HG03575 (cell line): Measurements from ENCODE around the gene EED.

ENCODE experiments used
- ATAC-seq: cut with Tn5 transposase; IDR thresholded peaks from one replicate; pipeline ENCODE4 v1.9.1; 2021; ENCODE audit not compliant: unreplicated experiment, insufficient number of reproducible peaks, low FRiP score; ENCODE audit errors: extremely low read depth

The EED gene, protein sequence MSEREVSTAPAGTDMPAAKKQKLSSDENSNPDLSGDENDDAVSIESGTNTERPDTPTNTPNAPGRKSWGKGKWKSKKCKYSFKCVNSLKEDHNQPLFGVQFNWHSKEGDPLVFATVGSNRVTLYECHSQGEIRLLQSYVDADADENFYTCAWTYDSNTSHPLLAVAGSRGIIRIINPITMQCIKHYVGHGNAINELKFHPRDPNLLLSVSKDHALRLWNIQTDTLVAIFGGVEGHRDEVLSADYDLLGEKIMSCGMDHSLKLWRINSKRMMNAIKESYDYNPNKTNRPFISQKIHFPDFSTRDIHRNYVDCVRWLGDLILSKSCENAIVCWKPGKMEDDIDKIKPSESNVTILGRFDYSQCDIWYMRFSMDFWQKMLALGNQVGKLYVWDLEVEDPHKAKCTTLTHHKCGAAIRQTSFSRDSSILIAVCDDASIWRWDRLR

DNA sequence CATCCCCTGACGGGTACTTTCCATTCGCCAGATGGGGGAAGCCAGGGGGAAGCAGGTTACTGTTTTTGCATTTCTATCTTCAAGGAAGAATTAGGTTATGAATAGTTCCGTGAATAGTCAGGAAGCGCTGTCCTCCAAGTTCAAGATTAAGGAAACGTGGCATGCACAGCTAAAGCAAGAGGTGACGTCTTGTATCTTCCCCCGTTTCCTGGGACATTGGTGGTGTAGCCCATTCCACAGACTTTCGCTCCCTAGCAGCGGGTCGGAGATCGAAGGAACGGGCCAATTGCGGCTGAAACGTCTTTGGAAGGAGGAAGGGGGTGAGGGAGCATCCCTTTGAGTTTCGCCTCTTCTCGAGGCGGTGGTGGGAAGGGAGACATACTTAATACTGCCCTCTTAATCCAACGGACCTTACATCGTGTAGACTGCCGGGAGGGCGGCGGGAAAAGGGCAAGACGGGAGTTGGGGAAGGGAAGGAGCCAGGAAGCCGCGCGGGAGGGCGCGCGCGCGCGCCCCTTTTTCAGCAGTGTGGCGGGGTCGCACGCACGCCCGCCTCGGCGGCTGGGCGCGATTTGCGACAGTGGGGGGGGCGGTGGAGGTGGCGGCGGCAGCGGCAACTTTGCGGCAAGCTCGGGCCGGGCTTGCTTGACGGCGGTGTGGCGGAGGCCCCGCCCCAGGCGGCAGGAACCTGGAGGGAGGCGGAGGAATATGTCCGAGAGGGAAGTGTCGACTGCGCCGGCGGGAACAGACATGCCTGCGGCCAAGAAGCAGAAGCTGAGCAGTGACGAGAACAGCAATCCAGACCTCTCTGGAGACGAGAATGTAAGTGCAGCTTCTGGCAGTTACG is at the start of gene EED:
Gene EED (plus strand): TSS at position 232 of the 847 bp plus-strand sequence. CDS start 477 bp downstream, at position 709.
- peak; percentile 25 for ATAC-seq

DNA sequence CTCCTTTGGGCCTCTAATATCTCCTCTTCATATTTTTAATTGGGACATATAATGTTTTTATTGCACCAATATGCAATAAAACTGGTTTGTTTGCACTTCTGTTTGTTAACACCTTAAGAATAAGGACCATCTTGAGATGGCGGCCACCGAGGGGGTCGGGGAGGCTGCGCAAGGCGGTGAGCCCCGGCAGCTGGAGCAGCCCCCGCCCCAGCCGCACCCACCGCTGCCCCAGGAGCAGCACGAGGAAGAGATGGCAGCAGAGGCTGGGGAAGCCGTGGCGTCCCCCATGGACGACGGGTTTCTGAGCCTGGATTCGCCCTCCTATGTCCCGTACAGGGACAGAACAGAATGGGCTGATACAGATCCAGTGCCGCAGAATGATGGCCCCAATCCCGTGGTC is 49.6 kb upstream of the EED start:
- ATAC-seq, result no peak

DNA sequence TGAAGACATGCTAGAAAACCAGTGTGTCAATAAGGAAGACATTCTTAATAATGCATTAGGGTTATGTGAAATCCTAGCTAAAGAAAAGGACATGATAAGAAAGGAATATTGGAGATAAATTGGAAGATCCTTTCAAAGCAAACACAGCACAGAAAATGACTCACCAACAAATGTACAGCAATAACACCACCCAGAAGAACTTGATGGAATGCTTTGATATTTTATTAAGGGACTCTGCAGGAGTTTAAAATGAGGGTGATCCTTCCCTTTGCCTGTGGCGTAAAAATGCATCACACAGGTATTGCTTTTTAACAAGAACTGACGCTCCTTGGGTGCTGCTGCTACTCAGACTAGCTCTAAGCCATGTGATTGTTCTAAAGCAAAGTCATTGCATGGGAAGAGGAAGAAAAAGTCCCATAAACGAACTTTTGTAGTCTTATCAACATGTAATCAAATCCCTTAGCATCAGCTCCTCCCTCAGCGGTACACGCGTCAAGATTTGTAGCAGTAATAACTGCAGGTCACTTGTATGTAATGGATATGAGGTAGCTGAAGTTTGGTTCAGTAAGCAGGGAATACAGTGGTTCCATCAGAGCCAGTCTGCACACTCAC is 48.4 kb upstream of the EED start:
- ATAC-seq, result no peak

DNA sequence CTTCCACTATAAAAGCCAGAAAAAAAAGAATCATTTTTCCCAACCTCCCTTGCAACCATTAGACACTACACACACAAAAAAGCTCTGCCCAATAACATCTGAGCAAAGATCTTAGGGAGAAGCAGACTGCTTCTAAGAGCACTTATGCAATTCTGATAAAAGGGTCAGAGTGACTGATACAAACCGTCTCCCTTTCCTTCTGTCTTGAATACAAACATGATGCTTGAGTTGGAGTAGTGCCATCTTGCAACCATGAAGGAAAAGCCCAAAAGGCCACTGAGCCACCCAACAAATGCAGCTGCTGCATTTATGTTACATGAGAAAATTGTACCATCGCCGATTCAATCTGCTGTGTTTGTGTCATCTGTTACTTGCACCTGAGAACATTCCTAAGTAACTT is 47.6 kb upstream of the EED start:
- no peak for ATAC-seq

DNA sequence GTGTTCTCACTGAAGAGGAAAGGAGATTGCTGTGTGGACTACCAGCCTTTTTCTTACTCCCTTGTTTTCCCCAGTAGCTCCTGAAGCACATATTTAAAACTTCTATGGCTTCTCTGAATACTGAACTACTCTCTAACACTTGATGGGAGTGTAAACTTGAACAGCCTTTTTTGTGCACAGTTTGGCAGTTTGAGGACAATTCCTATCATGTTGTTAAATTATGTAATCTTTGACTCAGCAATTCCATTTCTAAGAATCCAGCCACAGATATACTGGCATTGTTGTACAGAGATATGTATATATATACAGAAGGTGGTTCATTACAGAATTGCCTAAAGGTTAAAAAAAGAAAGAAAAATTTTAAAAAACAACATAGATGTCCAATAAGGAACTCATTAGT is 47.1 kb upstream of the EED start:
- no peak for ATAC-seq

DNA sequence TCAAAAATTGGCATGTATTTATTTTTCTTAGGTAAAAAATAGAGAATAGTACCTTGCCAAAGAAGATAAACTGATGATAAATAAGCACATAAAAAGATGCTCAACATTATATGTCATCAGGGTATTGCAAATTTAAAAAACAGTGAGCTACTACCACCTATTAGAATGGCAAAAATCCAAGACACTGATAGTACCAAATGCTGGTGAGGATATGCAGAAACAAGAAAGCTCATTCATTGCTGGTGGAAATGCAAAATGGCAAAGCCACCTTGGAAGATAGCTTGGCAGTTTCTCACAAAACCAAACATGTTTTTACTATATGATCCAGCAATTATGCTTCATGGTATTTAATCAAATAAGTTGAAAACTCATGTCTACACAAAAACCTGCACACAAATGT is 46.4 kb upstream of the EED start:
- no peak for ATAC-seq

DNA sequence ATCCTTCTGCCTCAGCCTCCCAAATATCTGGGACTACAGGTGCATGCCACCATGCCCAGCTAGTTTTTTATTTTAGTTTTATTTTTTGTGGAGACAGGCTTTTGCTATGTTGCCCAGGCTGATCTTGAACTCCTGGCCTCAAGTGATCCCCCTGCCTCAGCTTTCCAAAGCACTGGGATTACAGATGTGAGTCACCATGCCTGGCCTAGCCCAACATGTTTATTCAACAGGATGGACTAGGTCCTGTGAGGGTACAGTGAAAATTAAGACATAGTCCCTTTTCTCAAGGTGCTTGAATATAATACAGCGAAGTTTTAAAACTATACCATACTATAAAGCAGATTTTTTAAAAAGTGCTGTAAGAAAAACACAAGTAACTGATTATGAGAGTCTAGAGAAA is 45.2 kb upstream of the EED start:
- ATAC-seq, result no peak

DNA sequence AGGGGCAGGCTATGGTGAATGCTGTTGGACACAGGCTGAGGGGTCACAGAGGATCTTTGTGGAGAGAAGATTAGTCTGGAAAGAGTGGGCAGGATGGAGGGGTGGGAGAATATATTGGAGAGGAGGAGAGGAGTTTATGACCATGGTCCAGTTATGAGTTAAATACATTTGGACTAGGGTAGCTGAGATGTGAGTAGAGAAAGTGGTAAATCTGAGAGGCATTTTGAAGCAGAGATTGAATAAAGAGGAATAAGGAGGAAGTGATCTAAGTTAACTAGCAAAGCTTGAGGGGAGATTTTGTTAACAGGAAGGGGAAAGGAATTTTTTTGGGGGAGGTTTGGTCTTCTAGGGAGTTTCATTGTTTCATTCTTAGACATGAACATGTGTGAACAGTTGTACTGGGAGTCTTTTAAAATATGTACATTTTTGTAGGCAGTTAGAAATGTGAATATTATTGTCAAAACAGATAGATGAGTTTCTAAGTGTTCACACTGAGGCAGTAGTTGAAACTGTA is 43.1 kb upstream of the EED start:
- no peak for ATAC-seq

DNA sequence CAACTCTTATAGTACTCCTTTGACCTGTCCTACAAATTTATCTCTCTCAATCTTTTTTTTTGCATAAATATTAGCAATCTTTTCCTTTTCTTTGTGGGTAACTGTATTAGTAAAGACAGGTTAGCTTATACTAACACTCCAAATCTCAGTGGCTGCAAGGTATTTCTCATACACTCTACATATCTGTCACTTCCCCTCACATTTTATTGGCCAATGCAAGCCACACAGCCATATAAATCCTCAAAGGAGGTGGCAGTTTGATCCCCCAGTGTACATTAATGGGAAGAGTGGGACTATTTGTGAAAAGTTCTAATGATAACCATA is 42.6 kb upstream of the EED start:
- no peak for ATAC-seq

DNA sequence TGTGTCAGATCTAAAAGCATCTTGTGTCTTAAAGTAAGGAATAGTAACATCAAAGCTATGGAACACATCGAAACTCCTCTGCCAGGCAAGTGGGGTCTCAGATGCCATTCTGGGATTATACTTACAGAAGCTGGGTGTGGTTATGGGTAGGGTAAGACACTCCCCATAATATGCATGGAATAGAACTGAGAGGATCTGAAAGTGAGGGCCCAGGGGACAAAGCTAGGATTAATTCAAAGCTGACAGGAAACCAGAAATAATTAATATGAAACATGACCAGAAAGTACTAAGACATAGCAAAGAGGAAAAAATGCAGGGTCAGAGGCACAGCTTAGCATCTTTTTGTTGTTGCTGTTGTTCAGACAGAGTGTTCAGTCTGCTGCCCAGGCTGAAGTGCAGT is 40.2 kb upstream of the EED start:
- ATAC-seq, result no peak

DNA sequence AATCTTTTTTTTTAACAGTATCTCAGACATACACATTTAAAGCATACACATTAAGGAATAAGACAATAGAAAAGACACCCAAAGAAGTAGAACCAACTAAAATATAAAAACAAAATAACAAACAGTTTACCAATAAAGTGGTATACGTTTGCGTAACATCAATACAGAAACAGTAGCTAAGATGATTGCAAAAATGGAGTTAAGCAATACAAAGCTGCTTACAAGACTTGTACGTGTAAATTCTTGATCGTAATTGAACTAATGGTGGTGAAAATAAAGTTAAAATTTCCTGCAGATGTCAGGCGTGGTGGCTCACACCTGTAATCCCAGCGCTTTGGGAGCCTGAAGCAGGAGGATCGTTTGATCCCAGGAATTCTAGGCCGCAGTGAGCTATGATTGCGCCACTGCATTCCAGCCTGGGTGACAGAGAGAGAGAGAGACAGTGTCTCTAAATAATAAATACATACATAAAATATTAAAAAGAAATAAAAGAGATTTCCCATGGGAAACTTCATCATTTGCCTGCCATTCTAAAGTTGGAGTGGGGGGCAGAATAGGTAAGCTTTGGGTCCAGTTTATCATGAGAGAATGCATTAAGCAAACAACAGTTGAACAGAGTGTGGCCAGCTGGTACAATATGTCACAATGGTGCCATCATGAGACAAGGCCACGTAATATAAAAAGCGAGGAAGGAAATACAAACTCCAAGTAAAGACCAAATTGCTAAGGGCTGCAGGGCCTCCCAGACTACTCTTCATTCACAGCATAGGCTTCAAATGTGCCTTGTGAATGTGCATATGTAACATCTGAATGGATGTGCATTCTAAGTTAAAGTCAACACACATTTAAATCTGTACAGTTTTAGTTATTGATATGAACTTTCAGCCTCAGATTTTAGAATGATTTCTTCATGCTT is 38.9 kb upstream of the EED start:
- ATAC-seq, result no peak

DNA sequence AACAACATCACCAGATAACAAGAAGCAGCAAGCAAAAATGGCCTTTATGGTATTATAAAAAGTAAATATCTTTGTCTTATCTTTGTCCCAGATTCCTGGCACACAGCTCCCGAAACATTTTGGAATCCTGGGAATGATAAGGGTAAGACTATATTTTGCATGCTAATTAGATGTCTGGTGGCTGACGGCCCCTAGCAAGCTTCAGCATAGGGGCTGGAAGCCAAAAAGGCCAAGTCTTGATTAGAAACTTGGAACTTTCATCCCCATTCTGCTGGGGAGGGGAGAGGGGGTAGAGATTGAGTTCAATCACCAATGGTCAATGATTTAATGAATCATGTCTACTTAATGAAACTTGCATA is 38.2 kb upstream of the EED start:
- ATAC-seq, result no peak

DNA sequence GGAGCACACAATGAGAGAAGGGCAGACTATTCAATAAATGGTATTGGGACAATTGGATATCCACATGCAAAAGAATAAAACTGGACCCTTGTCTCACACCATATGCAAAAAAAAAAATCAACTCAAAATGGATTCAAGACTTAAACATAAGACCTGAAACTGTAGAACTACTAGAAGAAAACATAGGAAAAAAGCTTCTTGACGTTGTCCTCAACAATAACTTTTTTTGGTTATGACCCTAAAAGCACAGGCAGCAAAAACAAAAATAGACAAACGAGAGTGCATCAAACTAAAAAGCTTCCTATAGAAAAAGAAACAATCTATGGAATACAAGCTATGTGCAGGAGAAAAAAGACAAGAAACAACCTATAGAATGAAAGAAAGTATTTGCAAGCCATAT is 37.1 kb upstream of the EED start:
- no peak for ATAC-seq

DNA sequence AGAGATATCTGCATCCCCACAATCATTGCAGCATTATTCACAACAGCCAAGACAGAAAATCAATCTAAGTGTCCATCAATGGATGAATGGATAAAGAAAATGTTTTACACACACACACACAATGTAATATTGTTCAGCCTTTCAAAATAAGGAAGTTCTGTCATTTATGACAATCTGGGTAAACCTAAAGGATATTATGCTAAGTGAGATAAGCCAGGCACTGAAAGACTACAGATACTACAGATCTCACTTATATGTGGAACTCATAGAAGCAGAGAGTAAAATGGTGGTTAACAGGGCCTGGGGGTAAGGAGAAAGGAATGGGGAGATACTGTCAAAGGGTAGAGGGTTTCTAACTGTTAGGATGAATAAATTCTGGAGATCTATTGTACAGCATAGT is 36.0 kb upstream of the EED start:
- no peak for ATAC-seq

DNA sequence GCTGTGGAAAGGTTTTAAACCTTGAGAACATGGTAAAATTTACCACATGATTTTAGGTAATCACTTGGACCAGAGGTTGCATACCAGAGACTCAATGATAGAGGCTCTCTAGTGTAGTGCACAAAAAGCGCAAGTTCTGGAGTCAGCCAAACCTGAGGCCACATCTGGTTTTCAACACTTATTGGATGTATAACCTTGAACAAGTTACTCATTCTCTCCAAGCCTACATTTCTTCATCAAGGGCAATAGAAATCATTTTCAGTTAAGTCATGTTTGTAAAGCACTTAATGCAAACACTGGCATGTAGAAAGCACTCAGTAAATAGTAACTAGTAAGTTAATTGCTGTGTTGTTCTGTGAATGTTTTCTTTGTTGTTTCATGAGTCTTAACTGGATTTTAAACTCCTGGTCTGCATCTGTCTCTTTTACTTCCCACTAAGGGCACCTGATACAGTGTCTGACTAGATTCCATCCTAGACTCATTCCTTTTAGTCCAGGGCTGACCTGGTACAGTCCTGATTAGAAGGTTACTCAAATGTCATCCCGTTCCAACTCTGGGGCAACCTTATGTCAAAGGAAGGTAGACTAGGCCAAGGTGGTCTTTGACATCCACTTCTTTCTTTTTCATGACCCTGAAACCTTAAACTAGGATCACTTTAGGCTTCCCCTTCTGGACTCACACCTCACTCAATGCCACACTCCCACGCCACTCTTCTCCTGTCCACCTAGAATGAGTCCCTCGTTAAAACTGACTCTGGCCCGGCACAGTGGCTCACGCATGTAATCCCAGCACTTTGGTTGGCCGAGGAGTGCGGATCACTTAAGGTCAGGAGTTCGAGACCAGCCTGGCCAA is 34.5 kb upstream of the EED start:
- ATAC-seq, result no peak

DNA sequence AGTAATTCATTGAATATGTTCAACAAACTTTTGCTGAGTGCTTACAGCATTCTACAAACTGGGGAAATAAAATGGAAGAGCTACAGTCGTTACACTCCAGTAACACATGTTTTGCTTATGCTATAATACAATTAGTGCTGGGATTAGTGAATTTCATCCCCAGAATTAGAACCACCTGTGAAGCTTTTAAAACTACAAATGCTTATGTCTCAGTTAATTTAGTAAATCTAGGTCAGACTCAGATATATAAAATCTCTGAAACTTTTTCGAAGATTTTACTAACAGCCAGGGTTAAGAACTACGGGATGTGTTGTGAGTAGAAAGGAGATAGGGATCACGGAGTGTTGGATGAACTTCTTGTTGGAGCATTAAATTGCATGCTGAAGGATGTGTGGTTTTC is 33.7 kb upstream of the EED start:
- ATAC-seq, result no peak

DNA sequence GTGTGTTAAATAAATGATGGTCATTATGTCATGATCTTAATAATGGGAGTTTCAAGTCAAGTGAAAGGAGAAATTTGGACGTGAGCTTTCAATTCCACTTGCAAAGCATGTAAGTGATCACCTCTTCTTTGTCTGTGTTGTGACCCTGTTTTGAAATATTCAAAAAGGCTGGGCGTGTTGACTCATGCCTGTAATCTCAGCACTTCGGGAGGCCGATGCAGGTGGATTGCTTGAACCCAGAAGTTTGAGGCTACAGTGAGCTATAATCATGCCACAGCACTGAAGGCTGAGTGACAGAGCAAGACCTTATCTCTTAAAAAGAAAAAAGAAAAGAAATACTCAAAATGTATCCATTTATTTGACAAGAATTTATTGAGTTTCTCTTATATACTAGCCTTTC is 32.9 kb upstream of the EED start:
- peak; percentile 31 for ATAC-seq

DNA sequence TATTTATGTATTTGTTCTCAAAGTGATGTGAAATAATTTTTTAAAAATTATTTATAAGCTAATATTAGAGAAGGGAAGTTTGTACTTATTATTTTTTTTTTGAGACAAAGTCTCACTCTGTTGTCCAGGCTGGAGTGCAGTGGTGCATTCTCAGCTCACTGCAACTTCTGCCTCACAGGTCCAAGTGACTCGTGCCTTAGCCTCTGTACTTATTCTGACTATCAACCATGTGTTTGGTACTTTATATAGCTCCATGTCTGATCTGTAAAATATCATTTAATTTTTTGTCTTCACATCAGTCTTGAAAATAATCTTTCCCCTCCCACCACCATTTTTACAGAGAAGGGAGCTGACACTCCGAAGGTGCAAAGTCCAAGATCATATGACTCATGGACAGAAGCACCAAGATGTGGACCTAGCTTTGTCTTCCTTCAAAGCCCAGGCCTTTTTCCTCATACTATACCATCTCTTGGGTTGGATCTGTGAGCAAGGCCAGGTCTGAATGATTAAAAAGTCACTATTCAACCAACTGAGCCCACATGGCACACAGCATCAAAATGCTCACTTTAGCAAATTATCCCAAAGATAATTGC is 32.4 kb upstream of the EED start:
- ATAC-seq, result no peak
